GOT3 (cell line): ENCODE data around the gene CTSH.
"Not testable (repeated sequence)": the region's sequence is repeated elsewhere in the genome, so short reads cannot be mapped to it uniquely, and the experiment has no call there.

Source experiments
- DNase-seq: peaks from one replicate; lab custom pipeline; 2025; ENCODE audit warnings: mixed read lengths; lab: John Stamatoyannopoulos, UW

Gene CTSH

DNA sequence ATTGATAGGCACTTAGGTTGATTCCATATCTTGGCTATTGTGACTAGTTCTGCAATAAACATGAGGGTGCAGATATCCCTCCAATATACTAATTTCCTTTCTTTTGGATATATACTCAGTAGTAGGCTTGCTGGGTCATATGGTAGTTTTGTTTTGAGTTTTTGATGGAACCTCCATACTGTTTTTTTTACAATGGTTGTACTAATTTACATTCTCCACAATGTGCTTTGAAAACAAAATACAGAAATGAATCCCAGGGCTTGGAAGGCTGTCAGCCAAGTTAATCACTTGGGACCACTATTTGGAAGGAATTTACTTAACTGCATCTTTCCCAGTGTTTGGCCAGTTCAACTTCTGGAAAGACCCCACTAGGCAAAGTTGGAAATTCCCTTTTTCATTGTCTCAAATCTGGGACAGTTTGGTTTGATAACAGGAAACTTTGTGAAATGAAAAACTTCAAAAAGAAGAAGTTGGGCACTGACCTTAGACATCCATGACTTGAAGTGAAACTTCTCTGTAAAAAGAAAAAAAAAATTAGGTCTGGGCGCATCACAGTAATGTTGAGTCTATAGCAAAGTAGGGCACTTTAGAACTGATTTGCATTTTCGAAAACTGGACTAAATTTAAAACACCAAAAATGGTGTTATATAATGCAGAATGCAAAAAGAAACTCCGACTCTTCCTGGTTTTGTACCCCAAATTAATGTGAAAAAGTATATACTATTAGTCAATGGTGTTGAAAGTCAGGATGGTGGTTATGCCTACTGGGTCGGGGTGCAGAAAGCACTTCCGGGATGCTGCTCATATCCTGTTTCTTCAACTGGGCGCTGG is 6.0 kb downstream of the CTSH start:
- no peak for DNase-seq

DNA sequence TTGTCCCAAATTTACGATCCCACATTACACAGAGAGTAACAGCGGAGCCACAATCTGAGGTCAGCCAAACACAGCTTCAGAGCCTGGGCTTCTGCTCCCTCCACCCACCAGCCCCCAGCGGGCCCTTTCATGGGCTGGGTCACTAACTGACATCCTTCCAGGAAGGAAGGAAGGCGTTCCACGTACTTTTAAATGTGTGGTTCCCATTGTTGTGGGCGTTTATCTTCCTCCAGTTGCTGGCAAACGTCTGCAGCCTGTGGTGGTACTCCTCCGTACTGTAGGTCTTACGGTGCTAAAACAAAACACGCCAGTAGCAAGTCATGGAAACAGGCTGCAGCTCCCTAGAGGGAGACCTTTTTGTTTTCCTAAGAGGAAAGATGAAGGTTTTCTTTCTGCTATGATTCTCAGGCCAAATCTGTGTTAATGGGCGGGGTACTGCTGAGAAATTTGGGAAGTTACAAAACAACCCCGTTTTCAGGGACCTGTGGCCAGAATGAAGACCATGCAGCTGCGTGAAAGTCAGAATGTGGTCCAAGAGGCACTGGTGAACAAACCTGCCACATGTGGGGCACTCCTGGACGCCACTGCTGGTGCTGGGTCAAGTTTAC is 7.6 kb downstream of the CTSH start:
- DNase-seq, result no peak

DNA sequence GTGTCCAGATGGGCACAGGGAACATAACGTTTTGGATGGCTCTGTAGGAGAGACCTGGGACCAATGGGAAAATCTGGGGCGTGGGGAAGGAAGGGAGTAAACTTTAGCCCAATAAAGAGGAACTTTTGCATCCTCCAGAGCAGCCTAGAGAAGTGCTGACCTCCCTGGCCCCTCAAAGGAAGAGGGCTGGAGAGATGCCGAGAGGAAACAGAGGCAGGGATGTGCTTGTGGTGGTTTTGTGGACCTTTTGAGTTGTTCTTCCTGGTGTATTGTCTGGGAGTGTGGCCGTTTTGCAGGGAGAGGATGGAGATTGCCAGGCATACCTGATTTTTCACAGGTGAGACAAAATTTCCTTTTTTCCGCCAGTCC is 10.2 kb downstream of the CTSH start:
- no peak for DNase-seq

DNA sequence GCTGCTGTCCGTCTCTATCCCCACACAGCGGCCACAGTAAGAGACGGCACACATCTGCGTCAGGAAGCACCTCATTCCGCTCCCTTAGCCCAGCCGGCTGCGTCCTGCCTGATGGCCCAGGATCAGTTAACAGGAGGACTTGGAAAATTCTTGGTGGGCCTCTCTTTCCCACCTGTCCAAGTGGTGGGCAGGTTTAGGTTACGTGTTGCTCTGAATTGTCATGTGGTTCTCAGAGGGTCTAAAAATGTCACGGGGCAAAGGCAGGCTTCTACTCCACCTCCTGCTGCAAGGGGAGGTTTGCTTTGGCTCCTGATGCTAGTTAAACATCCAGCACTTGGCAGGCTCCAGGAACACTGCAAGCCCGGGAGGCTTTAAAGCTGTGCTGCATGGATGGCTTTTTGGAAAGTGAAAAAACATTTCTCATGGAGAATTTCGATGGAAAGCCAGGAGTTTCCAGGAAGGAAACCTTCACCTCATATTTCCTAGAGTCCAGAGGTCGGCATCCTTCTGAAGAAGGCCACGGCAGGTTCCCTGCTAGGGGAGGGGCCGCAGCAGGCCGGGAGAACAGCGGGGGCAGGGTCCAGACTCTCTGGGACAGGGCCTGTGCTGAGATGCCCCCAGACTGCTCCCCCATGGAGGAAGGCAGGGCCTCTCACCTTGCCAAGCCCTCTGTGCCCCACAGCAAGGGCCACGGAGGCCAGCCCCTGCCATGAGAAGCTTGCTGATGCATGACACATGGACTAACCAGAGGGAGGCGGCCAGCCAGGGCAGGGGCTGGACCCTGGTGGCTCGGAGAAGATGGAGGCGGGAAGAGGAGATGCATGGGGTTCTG is 10.8 kb downstream of the CTSH start:
- no peak for DNase-seq

DNA sequence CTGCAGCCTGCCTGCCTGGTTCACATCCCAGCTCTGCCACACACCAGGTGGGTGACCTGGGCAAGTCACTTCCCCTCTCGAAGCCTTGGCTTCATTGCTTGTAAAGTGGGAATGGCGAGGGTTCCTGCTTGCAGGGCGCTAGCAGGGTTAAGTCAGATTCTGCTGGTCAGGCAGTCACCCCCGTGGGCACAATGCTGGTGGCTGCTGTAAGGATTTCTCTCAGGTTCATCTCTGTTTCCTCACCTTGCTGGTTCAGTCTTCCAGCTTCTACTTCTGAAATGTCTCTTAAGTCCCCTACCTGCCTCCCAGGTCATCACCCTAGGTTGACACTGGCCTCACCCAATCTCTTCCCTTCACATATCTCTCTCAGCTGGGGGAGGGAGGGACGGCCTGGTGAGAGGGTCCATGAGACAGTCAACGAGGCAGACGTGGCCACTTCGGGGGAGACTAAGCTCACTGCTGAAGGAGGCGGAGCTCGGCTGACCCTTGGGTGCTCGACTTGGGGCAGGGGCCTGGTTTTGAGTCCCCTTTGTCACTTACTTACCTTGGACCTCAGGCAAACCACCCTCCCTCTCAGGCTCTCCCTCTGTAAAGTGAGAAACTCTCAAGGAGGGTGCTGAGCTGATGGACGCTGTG is 11.5 kb downstream of the CTSH start:
- no peak for DNase-seq

DNA sequence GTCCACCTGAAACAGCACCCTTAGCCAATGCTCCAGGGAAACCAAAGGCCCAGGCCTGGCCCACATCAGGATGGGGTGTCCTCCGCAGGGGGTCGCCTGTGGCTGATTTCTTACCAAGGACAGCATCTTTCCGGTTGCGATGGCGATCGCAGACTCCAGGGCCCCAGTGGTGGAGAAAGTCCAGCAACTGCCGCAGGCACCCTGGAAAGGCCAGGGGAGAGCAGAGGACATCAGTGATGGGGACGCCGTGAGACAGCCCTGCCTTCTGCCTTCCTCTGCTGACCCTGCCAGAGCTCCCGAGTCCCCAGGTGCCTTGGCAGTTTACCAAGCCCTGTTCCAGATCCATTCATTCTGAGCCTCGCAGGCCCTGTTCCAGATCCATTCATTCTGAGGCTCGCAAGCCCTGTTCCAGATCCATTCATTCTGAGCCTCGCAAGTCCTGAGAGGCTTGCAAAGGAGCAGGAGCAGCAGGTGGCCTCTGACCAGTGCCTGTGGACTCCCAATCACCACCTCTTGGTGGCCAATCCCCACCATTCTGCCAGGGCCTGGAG is 12.5 kb downstream of the CTSH start:
- no peak for DNase-seq

DNA sequence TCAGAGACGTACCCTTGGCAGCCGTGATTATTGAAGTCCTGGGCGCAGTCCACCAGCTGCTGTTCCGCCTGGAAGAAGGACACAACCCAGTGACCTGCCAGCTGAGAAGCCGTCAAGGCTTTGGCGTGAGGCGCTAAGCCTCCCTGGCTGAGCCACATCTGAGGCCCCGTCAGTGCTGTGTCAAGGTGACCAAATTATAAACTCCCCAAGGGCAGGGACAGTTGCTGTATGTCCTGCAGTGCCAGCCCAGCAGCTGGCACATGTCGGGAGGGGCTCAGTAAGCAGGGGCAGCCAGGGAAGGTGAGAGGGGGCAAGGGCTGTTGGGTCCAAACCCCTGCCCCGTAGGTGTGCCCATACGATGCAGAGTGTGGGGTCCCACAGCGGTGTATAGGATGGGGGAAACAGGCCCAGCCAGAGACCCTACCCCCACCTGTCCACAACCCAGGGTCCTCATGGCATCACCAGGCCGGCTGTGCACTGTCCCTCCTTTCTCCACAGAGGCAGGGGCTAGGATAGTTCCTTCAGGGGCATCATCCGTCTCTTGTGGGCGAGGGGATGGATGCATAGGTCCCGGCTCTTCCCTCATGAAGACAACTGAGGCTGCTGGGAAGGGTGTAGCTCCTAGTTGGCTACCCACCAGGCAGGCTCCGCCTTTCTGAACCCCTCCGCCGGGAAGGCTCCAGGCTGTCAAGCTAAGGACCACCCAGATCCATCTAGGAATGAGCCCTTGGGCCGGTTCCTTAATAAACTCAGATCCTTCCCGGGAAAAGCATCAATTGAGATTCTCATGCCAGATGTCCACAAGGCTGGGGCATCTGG is 13.2 kb downstream of the CTSH start:
- DNase-seq, result no peak

DNA sequence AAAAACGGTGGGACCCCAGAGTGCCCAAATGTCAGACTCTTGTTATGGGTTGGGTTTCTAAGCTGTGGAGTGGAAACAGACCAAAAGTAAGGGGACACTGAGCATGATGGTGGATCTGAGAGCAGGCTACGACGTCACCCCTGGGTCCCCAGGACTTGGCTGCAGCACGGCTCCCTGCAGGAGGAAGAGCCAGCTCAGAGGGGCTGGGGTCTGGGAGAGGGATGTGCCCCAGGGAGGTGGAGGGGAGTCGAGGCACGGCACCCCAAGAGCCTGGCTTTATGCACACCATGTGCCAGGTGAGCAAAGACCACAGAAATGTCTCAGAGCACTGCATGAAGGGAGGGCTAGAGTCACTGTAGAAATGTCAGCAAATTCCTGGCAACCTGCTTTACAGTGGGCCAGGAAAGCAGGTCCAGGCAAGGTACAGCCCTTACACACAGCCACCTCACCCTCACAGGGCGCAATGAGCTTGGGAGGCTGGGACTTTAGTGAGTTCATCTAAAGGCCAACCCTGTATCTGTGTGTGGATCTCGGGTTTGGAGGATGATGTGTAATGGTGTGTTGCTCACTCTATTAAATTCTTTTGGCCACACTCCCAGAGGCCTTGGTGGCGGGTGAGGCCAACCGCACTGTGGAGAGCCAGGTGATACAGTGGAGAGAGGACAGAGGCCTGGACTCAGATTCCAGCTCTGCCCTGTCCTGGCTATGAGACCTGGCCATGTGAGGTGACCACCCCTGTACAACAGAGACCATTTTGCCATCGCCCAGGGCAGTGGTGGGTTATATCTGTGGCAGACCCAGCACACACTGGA is 14.1 kb downstream of the CTSH start:
- no peak for DNase-seq

DNA sequence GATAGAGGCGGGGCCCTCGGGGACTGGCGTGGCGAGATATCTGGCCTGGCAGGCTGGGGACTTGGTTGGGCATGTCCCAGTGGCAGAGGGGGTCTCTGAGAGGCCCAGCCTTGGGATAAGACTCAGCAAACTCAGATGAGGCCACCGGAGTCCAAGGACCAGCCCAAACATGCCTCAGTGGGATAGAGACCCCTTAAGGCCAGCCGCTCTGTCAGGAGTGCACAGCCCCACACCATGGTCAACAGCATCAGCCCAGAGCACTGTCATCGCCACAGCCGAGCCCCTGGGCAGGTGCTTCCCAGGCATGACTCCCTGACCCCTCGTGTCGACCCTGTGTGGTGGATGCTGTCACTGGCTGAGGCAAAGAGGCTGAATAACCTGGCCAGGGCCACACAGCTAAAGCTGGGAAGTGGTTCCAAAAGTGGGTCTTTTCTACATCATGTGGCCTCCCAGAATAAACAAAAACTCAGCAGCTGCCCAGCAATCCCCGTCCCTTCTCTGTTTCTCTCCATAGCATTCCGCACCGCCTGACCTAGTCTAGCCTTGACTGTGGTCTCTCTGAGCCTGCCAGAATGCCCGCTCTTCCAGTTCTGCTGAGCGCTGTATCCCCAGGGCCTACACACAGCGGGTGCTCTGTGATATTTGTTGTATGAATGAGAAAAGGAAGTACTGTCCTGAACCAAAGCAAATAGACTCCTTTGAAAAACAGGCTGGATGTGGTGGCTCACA is 15.1 kb downstream of the CTSH start:
- DNase-seq, result no peak

DNA sequence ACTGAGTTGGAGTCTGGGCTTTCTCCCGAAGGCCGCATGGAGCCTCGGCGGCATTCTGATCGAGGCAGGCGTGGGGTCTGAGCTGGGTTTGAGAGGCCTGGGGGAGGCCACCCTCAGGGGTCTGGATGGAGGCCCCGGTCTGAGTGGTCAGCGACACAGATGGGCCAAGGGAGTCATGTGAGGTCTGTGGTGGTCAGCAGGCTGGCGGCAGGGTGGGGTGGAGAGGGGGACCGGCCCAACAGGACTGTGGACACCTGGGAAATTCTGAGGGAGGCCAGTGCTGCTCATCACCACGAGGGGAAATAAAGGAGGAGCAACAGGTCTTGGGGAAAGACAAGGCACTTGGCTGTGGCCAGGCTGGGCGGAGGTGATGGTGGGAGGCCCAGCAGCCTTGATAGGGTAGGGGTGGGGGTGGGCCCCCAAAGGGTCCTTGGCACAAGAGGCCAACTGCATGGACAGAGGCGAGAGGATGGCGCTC is 16.2 kb downstream of the CTSH start:
- no peak for DNase-seq

DNA sequence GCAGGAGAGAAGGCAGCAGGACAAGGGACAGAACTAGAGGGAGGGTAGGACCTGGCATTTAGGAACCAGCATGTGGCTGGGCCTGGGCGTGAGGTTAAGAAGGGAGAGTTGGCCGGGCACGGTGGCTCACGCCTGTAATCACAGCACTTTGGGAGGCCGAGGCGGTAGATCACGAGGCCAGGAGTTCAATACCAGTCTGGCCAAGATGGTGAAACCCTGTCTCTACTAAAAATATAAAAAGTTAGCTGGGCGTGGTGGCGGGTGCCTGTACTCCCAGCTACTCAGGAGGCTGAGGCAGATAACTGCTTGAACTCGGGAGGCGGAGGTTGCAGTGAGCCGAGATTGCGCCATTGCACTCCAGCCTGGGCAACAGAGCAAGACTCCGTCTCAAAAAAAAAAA is 16.7 kb downstream of the CTSH start:
- not testable (repeated sequence) for DNase-seq

DNA sequence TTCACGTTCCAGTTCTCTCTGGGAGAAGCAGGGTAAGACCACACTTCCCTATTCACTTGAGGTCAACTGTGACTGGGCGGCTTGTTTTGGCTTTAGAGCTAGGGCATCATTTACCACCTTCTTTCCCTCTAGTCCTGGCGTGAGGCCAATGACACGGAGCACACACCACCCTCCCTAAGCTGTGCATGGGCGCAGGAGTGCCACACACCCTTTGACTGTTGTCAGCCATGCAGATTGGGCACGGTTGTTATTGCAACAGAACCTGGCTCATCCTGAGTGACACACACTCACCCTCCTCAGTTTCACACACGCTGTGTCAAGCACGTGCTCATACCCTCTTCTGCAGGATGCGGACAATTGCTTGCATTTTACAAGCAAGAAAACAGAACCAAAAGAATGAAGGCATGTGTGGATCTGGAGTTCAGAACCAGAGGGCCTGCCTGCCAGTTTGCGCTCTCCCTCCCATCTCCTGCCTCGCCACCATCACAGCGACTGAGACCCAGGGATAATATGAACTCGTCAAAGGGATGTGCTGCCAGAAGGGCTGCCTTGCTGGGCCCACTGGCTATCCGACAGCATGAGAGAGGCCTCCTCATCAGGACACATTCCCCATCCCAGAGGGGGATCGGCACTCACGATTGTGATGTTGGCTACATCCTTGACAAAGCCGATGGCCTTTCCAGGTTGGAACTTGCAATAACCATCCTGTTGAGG is 17.6 kb downstream of the CTSH start:
- DNase-seq, result no peak

DNA sequence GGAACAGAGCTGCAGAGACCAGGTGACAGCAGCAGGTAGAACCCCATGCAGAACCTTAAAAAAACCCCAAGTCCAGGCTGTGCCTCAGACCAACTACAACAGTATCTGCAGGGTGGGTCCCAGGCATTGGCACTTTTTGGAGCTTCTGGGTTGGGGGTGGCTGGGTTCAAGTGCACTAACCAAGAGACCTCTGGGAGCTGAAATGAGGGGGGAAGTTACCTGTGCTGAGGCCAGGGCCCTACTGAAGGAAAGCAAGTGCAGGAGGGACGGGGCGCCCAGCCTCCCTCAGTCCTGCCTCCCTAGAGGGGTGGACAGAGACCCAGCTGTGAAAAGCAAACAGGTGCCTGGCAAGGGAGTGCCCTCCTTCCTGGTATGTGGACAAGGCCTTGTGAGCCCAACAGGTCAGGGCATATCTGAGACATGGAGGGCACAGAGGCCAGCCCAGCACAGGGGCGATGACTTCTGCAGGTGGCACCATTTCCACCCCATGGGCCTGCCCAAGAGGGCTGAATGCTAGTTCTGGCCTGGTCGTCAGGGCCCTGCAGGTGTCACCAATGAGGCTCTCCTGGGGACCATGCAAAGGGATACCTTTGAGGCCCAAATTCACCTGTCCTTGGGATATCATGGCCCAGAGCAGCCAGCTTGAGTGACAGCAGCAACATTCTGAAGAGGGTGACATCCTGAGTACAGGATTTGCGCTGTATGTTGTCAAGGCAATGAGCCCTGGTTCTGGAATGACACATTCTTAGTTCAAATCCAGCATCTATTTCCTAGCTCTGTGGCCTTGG is 18.7 kb downstream of the CTSH start:
- no peak for DNase-seq

DNA sequence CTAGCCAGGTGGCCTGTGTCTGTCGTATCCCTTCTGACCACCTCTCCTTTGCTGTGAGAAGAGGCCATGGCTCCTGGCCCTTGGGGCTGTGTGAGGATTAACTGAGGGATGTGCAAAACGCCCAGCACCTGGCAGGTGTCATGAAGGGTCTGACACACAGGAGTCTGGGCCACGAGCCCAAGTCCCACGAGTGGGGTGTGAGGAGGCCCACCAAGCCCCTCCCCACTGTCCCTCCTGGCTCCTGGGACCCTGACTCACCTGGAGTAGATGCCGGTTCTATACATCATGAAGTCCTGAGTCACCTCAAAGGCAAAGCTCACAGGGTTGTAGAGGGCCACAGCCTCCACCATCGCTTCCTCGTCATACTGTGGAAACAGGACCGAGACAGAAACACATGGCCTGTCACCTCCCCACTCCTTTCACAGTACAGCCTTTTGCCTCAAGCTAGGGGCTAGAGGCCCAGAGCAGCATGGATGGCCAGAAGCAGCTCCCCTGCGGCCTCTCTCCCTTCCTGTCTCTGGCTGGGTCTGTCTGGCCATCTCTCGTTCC is 19.7 kb downstream of the CTSH start:
- no peak for DNase-seq

DNA sequence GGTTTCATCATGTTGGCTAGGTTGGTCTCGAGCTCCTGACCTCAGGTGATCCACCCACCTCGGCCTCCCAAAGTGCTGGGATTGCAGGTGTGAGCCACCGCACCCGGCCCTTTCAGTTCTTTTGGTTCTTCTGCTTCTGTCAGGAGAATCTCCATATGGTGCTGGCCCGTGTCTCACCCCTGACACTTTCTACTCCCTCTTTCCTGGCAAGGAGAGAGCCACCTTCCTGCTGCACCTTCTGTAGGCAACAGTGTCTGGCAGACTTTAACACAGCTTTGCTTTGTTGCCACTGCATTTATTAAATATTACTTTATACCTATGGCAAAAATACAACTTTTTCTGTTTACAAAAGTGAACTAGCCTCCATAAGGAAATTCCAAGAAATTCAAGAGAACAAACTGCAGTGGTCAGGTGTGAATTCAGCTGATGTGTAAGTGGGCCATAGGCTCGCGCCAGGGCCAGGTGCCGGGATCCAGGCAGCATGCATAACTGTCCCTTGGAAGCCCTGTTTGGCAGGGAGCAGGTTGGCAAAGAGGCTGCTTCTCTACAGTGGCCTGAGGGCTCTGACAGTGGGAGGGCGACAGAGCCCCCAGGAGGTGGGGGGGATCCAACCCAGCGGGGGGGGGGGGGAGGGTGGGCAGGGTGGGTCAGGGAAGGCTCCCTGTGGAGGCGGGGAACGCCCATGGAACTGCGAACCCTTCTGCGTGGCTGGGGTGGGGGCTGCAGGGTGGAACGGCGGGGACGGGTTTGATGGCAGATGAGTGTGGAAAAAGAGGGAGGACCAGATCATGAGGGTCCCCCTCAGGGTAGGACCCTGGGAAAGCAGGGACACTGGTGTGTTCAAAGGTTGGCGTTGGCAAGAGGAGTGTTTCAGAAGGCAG is 21.1 kb downstream of the CTSH start:
- no peak for DNase-seq

DNA sequence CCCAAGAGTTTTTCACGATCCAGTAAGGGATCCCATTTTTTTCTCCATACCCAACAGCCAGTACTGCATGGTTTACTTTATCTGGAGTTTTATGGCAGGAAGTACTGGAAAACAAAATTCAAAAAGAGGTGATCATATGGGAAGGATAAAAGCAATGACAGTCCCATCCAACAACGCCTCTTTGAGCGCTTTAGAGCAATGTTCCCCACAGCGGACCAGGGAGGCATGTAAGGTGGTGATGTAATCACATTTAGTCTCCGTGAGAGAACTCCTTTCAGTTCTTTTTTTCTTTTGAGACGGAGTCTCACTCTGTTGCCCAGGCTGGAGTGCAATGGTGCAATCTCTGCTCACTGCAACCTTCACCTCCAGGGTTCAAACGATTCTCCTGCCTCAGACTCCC is 21.8 kb downstream of the CTSH start:
- no peak for DNase-seq

DNA sequence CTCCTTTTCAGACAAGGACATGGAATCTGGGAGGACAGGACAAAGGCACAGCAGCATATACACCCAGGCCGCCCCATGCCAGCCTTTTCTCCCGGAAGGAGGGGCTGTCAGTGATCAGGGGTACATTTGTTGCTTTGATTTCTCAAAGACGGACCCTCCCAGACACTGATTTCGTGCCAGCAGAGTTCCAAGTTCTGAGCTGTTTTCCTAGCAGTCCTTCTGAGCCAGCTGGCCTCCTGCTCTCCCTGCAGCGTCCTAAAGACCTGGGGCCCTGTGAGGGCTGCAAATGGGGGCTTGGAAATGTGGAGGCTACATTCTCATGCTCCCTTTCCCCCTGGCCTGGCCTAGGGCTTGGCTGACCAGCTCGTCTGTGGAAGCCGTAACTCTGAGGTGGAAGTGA is 22.3 kb downstream of the CTSH start:
- DNase-seq, result no peak
